ENCODE measurements around the gene SLTM.

- TF ChIP-seq CTCF (IDR thresholded peaks at IDR 0.05) = no peak
- TF ChIP-seq POLR2AphosphoS5 (IDR thresholded peaks at IDR 0.05) = no peak
These were observed 13.7 kb upstream of the SLTM start for GRCh38 chr15:58947179-58947578.

Data from upper lobe of left lung (tissue), 4 donors.